ENCODE data around the gene CREG2.
"Not testable (repeated sequence)": the region's sequence is repeated elsewhere in the genome, so short reads cannot be mapped to it uniquely, and the experiment has no call there.

The CREG2 gene

GRCh38 chr2:101341901-101342624 lies 45.2 kb downstream of the CREG2 start:
- peak; percentile 42 for DNase-seq

- no peak for DNase-seq
Measured at GRCh38 chr2:101341421-101341820, 45.9 kb downstream of the CREG2 start.

- peak in 1 of 2 donors; percentile 7 for DNase-seq
Measured at GRCh38 chr2:101340141-101340551, 47.2 kb downstream of the CREG2 start.

GRCh38 chr2:101339266-101339880 lies 47.9 kb downstream of the CREG2 start:
- DNase-seq = no peak

- no peak for DNase-seq
Measured at GRCh38 chr2:101337877-101338276, 49.4 kb downstream of the CREG2 start.

GRCh38 chr2:101332885-101333766 lies 54.2 kb downstream of the CREG2 start:
- DNase-seq = no peak

- no peak for DNase-seq
Measured at GRCh38 chr2:101331202-101331601, 56.1 kb downstream of the CREG2 start.

- peak in 1 of 2 donors; percentile 54 for DNase-seq
Measured at GRCh38 chr2:101330253-101330933, 56.9 kb downstream of the CREG2 start.

GRCh38 chr2:101329026-101329425 lies 58.3 kb downstream of the CREG2 start:
- no peak for DNase-seq

- DNase-seq = peak in 1 of 2 donors; percentile 93
Measured at GRCh38 chr2:101328474-101329007, 58.8 kb downstream of the CREG2 start.

- no peak for DNase-seq
Measured at GRCh38 chr2:101327863-101328394, 59.4 kb downstream of the CREG2 start.

GRCh38 chr2:101325425-101325824 lies 61.9 kb downstream of the CREG2 start:
- DNase-seq = no peak

GRCh38 chr2:101316568-101316967 lies 70.7 kb downstream of the CREG2 start:
- not testable (repeated sequence) for DNase-seq

- peak in 1 of 2 donors; percentile 12 for DNase-seq
Measured at GRCh38 chr2:101311696-101312017, 75.6 kb downstream of the CREG2 start.

GRCh38 chr2:101310834-101311695 lies 76.2 kb downstream of the CREG2 start:
- no peak for DNase-seq

GRCh38 chr2:101310090-101310833 lies 77.0 kb downstream of the CREG2 start:
- DNase-seq = no peak

GRCh38 chr2:101308432-101309210 lies 78.7 kb downstream of the CREG2 start, which contains the start of gene RNF149:
TSS of gene RNF149 (minus strand) at chr2:101308701. CDS start at chr2:101308588, 113 bp downstream.
- peak; percentile 85 to 89 for DNase-seq

GRCh38 chr2:101307950-101308431 lies 79.3 kb downstream of the CREG2 start:
- no peak for DNase-seq

GRCh38 chr2:101307503-101307902 lies 79.8 kb downstream of the CREG2 start:
- no peak for DNase-seq

- no peak for DNase-seq
Measured at GRCh38 chr2:101306410-101306809, 80.9 kb downstream of the CREG2 start.

Measured in bone marrow (tissue), 2 donors.